ENCODE data around the gene YJU2.
"Not testable (repeated sequence)": the region's sequence is repeated elsewhere in the genome, so short reads cannot be mapped to it uniquely, and the experiment has no call there.

The YJU2 gene

GRCh38 chr19:4229179-4229931 is 17.5 kb upstream of the YJU2 start, which contains the start of gene EBI3:
Gene EBI3 (plus strand): TSS chr19:4229523. CDS start chr19:4229551, 28 bp downstream.
- no peak for DNase-seq

DNA sequence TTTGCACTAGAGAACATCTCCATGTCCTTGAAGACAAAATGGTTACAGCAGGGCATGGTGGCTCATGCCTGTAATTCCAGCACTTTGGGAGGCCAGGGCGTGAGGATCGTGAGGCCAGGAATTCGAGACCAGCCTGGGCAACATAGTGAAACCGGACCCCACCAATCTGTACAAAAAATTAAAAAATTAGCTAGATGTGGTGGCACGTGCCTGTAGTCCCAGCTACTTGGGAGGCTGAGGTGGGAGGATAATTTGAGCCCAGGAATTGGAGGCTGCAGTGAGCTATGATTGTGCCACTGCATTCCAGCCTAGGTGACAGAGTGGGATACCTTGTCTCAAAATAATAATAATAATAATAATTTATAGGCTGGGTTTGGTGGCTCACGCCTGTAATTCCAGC is 16.6 kb upstream of the YJU2 start:
- DNase-seq, result not testable (repeated sequence)

- DNase-seq, result not testable (repeated sequence)
Observed at GRCh38 chr19:4231521-4231920, 15.4 kb upstream of the YJU2 start.

GRCh38 chr19:4232139-4232538 is 14.7 kb upstream of the YJU2 start:
- DNase-seq, result not testable (repeated sequence)

- no peak for DNase-seq
Observed at GRCh38 chr19:4232614-4233281, 14.1 kb upstream of the YJU2 start.

- peak; percentile 42 for DNase-seq
Observed at GRCh38 chr19:4233282-4233853, 13.5 kb upstream of the YJU2 start.

DNA sequence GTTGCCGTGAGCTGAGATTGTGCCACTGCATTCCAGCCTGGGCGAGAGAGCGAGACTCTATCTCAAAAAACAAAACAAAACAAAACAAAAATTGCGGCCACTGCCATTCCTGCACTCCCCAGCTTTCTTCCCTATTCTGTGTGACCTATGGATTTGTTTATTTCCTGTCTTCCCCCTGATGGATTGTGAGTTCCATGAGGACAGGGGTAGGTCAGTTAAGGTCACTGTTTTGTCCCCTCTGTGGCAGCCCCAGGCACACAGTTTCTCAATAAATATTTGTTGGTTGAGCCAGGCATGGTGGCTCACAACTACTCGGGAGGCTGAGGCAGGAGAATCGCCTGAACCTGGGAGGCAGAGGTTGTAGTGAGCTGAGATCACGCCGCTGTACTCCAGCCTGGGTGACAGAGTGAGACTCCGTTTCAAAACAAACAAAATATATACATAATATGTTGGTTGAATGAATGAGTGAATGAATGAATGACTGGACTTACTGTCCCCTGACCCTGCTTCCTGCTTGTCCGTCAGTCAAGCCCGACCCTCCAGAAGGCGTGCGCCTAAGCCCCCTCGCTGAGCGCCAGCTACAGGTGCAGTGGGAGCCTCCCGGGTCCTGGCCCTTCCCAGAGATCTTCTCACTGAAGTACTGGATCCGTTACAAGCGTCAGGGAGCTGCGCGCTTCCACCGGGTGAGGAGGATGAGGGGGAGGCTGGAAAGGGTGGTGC is 12.6 kb upstream of the YJU2 start:
- no peak for DNase-seq

GRCh38 chr19:4234862-4235201 is 12.0 kb upstream of the YJU2 start:
- DNase-seq, result no peak

DNA sequence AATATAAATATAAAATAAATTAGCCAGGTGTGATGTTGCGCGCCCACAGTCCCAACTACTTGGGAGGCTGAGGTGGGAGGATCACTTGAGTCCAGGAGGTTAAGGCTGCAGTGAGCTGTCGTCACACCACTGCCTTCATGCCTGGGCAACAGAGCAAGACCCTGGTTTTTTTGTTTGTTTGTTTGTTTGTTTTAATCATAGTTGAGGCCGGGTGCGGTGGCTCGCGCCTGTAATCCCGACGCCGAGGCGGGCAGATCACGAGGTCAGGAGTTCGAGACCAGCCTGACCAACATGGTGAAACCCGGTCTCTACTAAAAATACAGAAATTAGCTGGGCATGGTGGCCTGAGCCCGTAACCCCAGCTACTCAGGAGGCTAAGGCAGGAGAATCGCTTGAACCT is 9.4 kb upstream of the YJU2 start:
- DNase-seq, result not testable (repeated sequence)

- DNase-seq, result no peak
Observed at GRCh38 chr19:4238831-4239230, 8.0 kb upstream of the YJU2 start.

GRCh38 chr19:4241824-4242430 is 5.0 kb upstream of the YJU2 start:
- DNase-seq, result no peak

- DNase-seq, result not testable (repeated sequence)
Observed at GRCh38 chr19:4245938-4246337, 942 bp upstream of the YJU2 start.

DNA sequence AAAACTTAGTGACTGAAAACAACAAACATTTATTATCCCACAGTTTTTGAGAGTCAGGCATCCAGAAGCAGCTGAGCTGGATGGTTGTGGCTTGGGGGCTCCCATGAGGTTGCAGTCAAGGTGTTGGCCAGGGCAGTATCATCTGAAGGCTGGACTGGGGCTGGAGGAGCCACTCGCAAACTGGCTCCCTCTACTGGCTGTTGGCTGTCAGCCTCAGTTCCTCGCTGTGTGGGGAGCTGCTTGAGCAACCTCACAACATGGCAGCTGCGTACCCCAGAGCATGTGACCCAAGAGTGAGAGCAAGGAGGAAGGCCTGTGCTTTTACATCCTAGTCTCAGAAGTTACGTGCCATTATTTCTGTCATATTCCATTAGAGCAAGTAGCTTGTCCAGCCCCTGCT is 9.7 kb downstream of the YJU2 start:
- no peak for DNase-seq

DNA sequence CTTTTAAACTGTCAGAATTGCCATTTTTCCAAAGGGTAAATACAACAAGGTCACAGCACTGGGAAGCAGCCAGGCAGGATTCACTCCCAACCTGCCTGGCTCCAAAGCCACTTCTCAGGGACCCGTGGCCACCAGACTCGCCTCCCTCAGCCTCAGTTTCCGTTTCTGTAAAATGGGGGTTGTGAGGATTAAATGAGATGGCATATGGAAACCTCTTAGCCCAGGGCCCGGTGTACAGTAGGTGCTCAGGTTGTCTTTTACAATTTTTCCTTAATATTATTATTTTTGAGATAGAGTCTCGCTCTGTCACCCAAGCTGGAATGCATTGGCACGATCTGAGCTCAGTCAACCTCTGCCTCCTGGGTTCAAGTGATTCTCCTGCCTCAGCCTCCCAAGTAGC is 10.1 kb downstream of the YJU2 start:
- DNase-seq, result no peak

- DNase-seq, result no peak
Observed at GRCh38 chr19:4258181-4258580, 11.3 kb downstream of the YJU2 start.

DNA sequence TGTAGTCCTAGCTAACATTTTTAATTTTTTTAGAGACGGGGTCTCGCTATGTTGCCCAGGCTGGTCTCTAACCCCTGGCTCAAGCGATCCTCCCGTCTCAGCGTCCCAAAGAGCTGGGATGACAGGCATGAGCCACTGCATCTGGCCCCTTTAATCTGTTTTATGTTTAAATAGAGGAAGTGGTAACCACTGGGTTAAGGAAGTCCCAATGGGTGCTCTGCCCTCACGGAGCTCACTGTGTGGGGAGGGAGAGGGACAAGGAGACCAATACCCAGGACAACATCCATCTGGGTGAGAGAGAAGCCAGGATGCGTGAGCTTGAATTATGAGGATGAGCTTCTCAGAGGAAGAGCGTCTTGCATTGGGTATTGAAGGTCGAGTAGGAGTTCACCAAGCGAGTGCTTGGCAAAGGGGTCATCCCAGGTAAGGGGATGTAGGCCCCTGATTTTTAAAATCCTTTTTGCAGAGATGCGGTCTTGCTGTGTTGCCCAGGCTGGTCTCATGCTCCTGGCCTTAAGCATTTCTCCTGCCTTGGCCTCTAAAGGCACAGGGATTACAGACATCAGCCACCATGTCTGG is 13.8 kb downstream of the YJU2 start:
- no peak for DNase-seq

- no peak for DNase-seq
Observed at GRCh38 chr19:4264812-4265211, 17.9 kb downstream of the YJU2 start.

- no peak for DNase-seq
Observed at GRCh38 chr19:4266253-4267000, 19.5 kb downstream of the YJU2 start.

DNA sequence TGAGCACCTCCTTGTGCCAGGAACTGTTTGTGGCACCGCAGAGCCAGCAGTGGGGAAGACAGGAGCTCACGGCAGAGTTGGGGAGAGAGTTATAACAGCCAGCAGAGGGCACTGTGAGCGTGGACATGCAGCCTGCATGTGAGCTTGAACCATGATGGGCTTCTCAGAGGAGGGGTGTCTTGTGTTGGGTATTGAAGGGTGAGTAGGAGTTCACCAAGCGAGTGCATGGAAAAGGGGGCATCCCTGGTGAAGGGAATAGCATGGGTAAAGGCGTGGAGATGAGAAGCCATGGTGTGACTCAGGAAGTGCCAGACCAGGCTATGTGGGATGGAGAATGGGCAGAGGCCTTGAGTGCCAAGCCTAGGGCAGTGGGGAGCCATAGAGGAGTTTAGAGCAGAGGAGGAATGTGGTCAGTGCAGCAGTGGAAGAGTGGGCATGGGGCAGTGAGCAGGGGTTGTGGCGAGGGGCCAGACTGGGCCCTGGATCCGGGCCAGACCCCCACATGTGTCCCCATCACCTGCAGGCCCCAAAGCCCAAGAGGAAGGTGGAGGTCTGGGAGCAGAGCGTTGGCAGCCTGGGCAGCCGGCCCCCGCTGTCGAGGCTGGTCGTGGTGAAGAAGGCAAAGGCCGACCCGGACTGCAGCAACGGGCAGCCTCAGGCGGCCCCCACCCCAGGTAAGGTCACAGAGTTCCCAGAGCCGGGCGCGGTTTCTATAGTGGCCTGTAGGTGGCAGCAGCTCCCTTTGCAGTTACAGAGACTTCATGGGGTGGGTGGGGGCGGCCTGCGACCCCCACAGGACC is 20.4 kb downstream of the YJU2 start:
- peak; percentile 68 for DNase-seq

GRCh38 chr19:4267901-4268815 is 21.3 kb downstream of the YJU2 start:
- no peak for DNase-seq
